ENCODE measurements around the gene DEAF1. TPM values are rescaled to one million over a fixed set of nuclear protein-coding genes. Genes with fewer than 3 reads are reported as not detected.

The DEAF1 gene
- total RNA-seq, 4 donors from 2014 or later: 37.0 to 60.6 (median 43.7) TPM

DNA sequence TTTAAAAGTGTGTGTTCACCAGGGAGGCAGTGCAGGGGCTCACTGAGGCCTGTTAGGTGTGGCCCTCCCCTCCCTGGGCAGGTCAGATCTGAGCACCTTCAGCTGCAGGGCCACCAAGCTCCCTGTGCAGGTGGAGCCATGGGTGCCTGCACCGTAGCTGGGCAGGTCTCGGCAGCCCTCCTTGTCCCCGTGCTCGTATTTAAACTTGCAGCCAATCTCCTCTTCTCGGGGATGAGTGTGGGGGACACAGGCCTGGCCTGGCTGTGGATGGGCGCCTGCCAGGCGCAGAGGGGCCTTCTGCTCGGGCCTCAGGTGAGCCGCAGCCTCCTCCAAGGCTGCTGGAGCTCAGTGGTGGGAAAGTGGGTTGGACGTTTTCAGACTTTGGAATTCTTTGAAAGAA lies 99.6 kb downstream of the DEAF1 start:
- Histone ChIP-seq H3K27me3 (no peaks in the 10 kb centered on the region), H3K9me3 (no peaks in the 10 kb centered on the region), H3K27ac (no peak overlapping the region), H3K4me3 (no peak overlapping the region), H3K36me3 (peaks cover 97% of the 10 kb centered on the region), H3K4me1 (no peaks in the 10 kb centered on the region)
- TF ChIP-seq EP300 (IDR thresholded peaks at IDR 0.05): no peak
- TF ChIP-seq POLR2AphosphoS5 (IDR thresholded peaks at IDR 0.05): no peak
- no peak for TF ChIP-seq POLR2A (IDR thresholded peaks at IDR 0.05)
- no peak for TF ChIP-seq CTCF (IDR thresholded peaks at IDR 0.05)
- whole genome bisulfite sequencing: 83% methylated on average over 1 of the region's 10 CpGs
- no peak for DNase-seq (ENCODE audit: low spot score in 2 of 2)

Other genes with a start within 250 kb of the DEAF1 start
- gene PTDSS2, start 244.9 kb downstream of the DEAF1 start, total RNA-seq: 10 to 100 TPM; 22.3 to 31.0 (median 25.3) TPM
- gene RNH1, start 188.0 kb downstream of the DEAF1 start, total RNA-seq: 100 to 1,000 TPM; 378 to 392 (median 383) TPM
- 100 to 1,000 TPM in 2 of 4 donors, 10 to 100 TPM in 2; 82.9 to 131 (median 96.2) TPM for gene HRAS, start 159.6 kb downstream of the DEAF1 start, total RNA-seq
- 1 to 10 TPM; 1.7 to 2.4 (median 2.1) TPM for gene LRRC56, start 157.7 kb downstream of the DEAF1 start, total RNA-seq
- gene LMNTD2, start 134.5 kb downstream of the DEAF1 start, total RNA-seq: 10 to 100 TPM in 1 of 4 donors, 1 to 10 TPM in 3; 6.3 to 17.8 (median 8.7) TPM
- 100 to 1,000 TPM in 1 of 4 donors, 10 to 100 TPM in 3; 82.6 to 113 (median 87.0) TPM for gene RASSF7, start 134.3 kb downstream of the DEAF1 start, total RNA-seq
- 10 to 100 TPM; 27.9 to 55.6 (median 42.0) TPM for gene PHRF1, start 118.8 kb downstream of the DEAF1 start, total RNA-seq
- gene IRF7, start 79.3 kb downstream of the DEAF1 start, total RNA-seq: 10 to 100 TPM; 20.9 to 34.0 (median 26.6) TPM
- gene CDHR5, start 70.3 kb downstream of the DEAF1 start, total RNA-seq: 1 to 10 TPM in 1 of 4 donors, under 1 TPM in 1, not detected in 2; 0.53 to 1.1 TPM
- not detected for gene SCT, start 68.0 kb downstream of the DEAF1 start, total RNA-seq
- 1 to 10 TPM in 1 of 4 donors, under 1 TPM in 1, not detected in 2; 0.97 to 1.2 TPM for gene DRD4, start 58.0 kb downstream of the DEAF1 start, total RNA-seq
- 10 to 100 TPM; 31.5 to 53.6 (median 39.1) TPM for gene TMEM80, start 594 bp upstream of the DEAF1 start, total RNA-seq
- 100 to 1,000 TPM; 107 to 193 (median 140) TPM for gene EPS8L2, start 11.0 kb upstream of the DEAF1 start, total RNA-seq
- gene TALDO1, start 52.2 kb upstream of the DEAF1 start, total RNA-seq: 100 to 1,000 TPM; 107 to 197 (median 179) TPM
- 10 to 100 TPM; 27.2 to 68.2 (median 46.0) TPM for gene GATD1, start 82.3 kb upstream of the DEAF1 start, total RNA-seq
- gene CEND1, start 94.9 kb upstream of the DEAF1 start, total RNA-seq: not detected
- gene SLC25A22, start 103.1 kb upstream of the DEAF1 start, total RNA-seq: 10 to 100 TPM; 11.2 to 14.7 (median 13.7) TPM
- gene PIDD1, start 110.0 kb upstream of the DEAF1 start, total RNA-seq: 10 to 100 TPM; 14.1 to 71.9 (median 33.5) TPM
- 1,000 to 10,000 TPM in 2 of 4 donors, 100 to 1,000 TPM in 2; 692 to 1,129 (median 991) TPM for gene RPLP2, start 114.7 kb upstream of the DEAF1 start, total RNA-seq
- gene PNPLA2, start 123.7 kb upstream of the DEAF1 start, total RNA-seq: 100 to 1,000 TPM in 1 of 4 donors, 10 to 100 TPM in 3; 74.9 to 117 (median 85.9) TPM
- gene CRACR2B, start 132.7 kb upstream of the DEAF1 start, total RNA-seq: 10 to 100 TPM; 14.0 to 35.5 (median 29.6) TPM
- gene CD151, start 137.7 kb upstream of the DEAF1 start, total RNA-seq: 100 to 1,000 TPM; 108 to 162 (median 150) TPM
- 10 to 100 TPM; 31.1 to 76.4 (median 56.4) TPM for gene POLR2L, start 147.3 kb upstream of the DEAF1 start, total RNA-seq
- gene TSPAN4, start 147.6 kb upstream of the DEAF1 start, total RNA-seq: 10 to 100 TPM; 47.1 to 78.9 (median 59.7) TPM
- gene CHID1, start 215.6 kb upstream of the DEAF1 start, total RNA-seq: 100 to 1,000 TPM in 1 of 4 donors, 10 to 100 TPM in 3; 46.5 to 111 (median 66.2) TPM
- 100 to 1,000 TPM in 2 of 4 donors, 10 to 100 TPM in 2; 45.4 to 107 (median 76.8) TPM for gene AP2A2, start 230.6 kb upstream of the DEAF1 start, total RNA-seq

Measured in suprapubic skin (tissue), 4 donors.